ENCODE measurements around the gene RBSN. TPM values are rescaled to one million over a fixed set of nuclear protein-coding genes. Genes with fewer than 3 reads are reported as not detected.

Gene RBSN
- total RNA-seq, 1 donor from 2014 or later, result 16.0 TPM

DNA sequence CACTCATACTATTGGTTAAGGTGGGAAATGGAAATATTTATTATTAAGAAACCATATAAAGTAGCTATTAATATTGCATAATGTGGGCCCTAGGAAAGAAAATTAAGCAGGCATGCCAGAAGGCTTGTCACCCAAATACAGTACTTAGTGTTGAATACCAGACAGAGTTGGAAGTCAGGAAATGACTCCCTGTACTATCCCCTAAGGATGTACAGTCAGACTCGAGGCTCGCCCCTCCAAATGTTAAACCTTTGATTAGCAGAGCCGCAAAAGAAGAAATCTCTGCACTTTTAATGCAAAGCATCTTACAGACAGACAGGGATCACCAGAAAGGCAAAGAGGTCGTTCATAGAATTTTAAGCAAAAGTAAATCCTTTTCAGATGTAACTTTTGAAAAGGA lies 11.3 kb upstream of the RBSN start:
- no peak for TF ChIP-seq CTCF (conservative IDR thresholded peaks at IDR 0.05; ENCODE audit: low read depth, low read length)
- no peak for DNase-seq (ENCODE audit: low read depth)

DNA sequence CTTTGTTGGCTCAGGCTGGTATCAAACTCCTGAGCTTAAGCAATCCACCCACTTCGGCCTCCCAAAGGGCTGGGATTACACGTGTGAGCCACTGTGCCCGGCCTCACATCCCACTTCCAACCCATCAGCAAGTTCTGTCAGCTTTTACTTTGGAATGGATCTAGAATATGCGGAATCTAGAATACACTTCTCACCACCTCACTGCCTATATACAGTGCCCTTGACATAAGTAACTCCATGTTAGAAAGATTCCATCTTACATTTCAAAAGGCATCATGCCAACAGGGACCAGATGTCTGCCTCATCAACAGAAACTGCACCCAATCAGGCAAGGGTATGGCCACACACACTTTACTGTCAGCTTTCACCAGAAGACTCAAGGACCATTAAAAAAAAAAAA lies 9.9 kb upstream of the RBSN start:
- no peak for DNase-seq (ENCODE audit: low read depth)
- TF ChIP-seq CTCF (conservative IDR thresholded peaks at IDR 0.05; ENCODE audit: low read depth, low read length), result no peak
- no peak overlapping the region for H3K4me3 ChIP-seq (ENCODE audit: low read depth, low read length)

More for the DNA sequence above, 11.3 kb upstream of the RBSN start:
- no peak overlapping the region for H3K4me3 ChIP-seq (ENCODE audit: low read depth, low read length)

GRCh38 chr3:15108082-15108545 lies 9.2 kb upstream of the RBSN start:
- TF ChIP-seq CTCF (conservative IDR thresholded peaks at IDR 0.05; ENCODE audit: low read depth, low read length), result peak; percentile 89
- no peak overlapping the region for H3K4me3 ChIP-seq (ENCODE audit: low read depth, low read length)
- no peak for DNase-seq (ENCODE audit: low read depth)

DNA sequence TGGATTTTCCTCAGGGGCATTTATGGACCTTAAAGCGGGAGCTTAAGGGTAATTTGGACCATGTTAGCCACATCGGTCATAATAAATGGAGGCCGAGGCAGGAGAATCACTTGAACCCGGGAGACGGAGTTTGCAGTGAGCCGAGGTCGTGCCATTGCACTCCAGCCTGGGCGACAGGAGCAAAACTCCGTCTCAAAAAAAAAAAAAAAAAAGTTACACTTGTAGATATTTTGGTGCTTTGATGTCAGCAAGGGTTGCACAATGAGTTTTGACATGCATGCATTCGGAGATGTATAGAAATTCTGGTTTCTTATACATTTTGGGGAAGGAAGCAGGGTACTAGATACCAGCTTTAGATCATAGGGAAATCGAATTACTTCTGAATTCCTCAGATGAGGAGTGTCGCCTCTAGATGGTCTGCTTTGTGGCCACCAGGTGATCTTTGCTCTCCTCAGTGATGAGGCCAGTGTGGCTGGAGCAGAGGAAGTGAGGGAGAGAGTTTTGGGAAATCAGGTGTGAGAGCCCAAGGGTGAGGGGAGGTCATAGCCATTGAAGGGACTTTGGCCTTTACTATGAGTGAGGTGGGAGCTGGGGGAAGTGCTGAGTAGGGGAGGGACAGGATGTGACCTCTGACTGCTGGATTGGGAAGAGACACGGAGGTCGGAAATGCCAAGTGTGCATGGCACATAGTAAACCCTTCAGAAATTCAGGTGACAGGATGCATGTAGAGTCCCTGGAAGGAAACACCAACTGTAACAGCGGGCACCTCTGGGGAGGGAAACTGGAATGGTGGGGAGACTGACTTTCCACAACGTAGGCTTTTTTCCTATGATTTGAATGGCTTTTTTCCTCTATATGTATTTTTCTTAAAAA lies 8.4 kb upstream of the RBSN start:
- TF ChIP-seq CTCF (conservative IDR thresholded peaks at IDR 0.05; ENCODE audit: low read depth, low read length), result no peak
- no peak for DNase-seq (ENCODE audit: low read depth)
- no peak overlapping the region for H3K4me3 ChIP-seq (ENCODE audit: low read depth, low read length)

DNA sequence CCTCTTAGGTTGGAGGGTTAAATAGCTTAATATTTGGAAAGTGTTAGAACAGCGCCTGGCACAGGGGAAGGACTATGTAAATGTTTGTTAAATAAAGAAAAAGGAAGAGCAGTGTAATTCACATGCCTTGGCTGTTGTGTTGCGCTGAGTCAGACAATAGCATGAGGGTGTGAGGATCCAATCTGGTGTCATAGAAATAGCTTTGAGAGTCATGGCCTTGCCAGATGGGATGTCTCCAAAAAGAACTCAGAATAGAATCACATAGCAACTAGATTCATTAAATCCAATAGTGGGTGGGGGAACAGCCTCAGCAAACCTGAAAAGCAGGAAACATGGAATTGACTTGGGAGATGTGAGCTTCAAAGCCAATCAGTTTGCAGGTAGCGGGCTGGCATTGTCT lies 3.9 kb upstream of the RBSN start:
- H3K4me3 ChIP-seq (ENCODE audit: low read depth, low read length), result no peak overlapping the region
- DNase-seq (ENCODE audit: low read depth), result no peak
- TF ChIP-seq CTCF (conservative IDR thresholded peaks at IDR 0.05; ENCODE audit: low read depth, low read length), result no peak

- TF ChIP-seq CTCF (conservative IDR thresholded peaks at IDR 0.05; ENCODE audit: low read depth, low read length), result no peak
- no peak for DNase-seq (ENCODE audit: low read depth)
These were observed 3.3 kb upstream of the RBSN start for GRCh38 chr3:15102256-15102655.

More at GRCh38 chr3:15102256-15102655, 3.3 kb upstream of the RBSN start:
- no peak overlapping the region for H3K4me3 ChIP-seq (ENCODE audit: low read depth, low read length)
